Heart right ventricle (tissue), 16 donors: ENCODE data around the gene EDC3. TPM values are rescaled to one million over a fixed set of nuclear protein-coding genes. Genes with fewer than 3 reads are reported as not detected.

Experiments used
- ATAC-seq, 8 donors: fragments of 200-7000 bp; cut with Tn5 transposase; one replicate each; pipeline ENCODE4 v1.9.1; 2020; ENCODE audit warnings: mild to moderate bottlenecking in 8 of 8, moderate library complexity in 8 of 8, moderate number of reproducible peaks in 1 of 8
- DNase-seq, 2 donors: peaks; one replicate each; pipeline ENCODE4 v3.0.0-alpha.2; 2020
- H3K27ac ChIP-seq, 10 donors: fragments of 200-600 bp; sonication (generic) in 2 of 10; one replicate each; pipeline versions ENCODE4 v1.5.0 to v1.8.0; 2020 to 2022; ENCODE audit warnings: mild to moderate bottlenecking in 3 of 10
- H3K27me3 ChIP-seq, 7 donors: fragments of 200-600 bp; one replicate each; pipeline ENCODE4 v1.8.0; 2021 to 2022; ENCODE audit warnings: mild to moderate bottlenecking in 2 of 7
- H3K36me3 ChIP-seq, 9 donors: fragments of 200-600 bp; sonication (generic) in 1 of 9; one replicate each; pipeline versions ENCODE4 v1.5.0 to v1.8.0; 2020 to 2022; ENCODE audit warnings: mild to moderate bottlenecking in 2 of 9
- H3K4me1 ChIP-seq, 9 donors: fragments of 200-600 bp; sonication (generic) in 1 of 9; one replicate each; pipeline versions ENCODE4 v1.5.0 to v1.8.0; 2020 to 2022; ENCODE audit warnings: mild to moderate bottlenecking in 4 of 9
- H3K4me3 ChIP-seq, 10 donors: fragments of 200-600 bp; sonication (generic) in 2 of 10; one replicate each; pipeline versions ENCODE4 v1.5.0 to v1.8.0; 2020 to 2022; ENCODE audit warnings: mild to moderate bottlenecking in 7 of 10, moderate library complexity in 2 of 10
- H3K9me3 ChIP-seq, 11 donors: fragments of 200-600 bp in 10 of 11; sonication (generic) in 2 of 11; one replicate each; pipeline versions ENCODE4 v1.5.0 to v1.8.0; 2013 to 2022; ENCODE audit warnings: mild to moderate bottlenecking in 2 of 11, control low read depth in 1 of 11, moderate library complexity in 1 of 11
- WGBS, 2 donors: extraction: QIAGEN DNeasy Blood & Tissue Kit; methylation state at CpG; one replicate each; pipeline ENCODE4 v1.1.7; 2013; ENCODE audit warnings: inconsistent platforms in 1 of 2; 5-methylcytosine and 5-hydroxymethylcytosine counted together
- intact Hi-C, 10 donors: fragments of 100-400 bp; cut with DNase I; formaldehyde crosslinking; loops; one replicate each; pipeline versions ENCODE4 v1.11.1 to v1.14.2; 2022
- polyA plus RNA-seq, 2 donors: library from polyadenylated mRNA; stranded (reverse); fragments of 200-250 nt; gene quantifications; one replicate each; pipeline ENCODE4 v1.2.3, GENCODE V29; 2013
- total RNA-seq, 10 donors: library from RNA; stranded (reverse); fragmentation: NEBNext Ultra II Directional in 3 of 10; extraction: Animal tissue kit (Norgen Biotek cat#: 25700) in 3 of 10; gene quantifications; one replicate each; pipeline versions ENCODE4 v1.2.1 to v1.2.4, GENCODE V29; 2021 to 2023
- TF ChIP-seq, protein P1 (sequence below), 9 donors: fragments of 200-600 bp; sonication (generic) in 2 of 9; IDR thresholded peaks; one replicate each; pipeline versions ENCODE4 v1.5.0 to v1.8.0; 2021 to 2022; ENCODE audit warnings: antibody characterized with exemption in 9 of 9, mild to moderate bottlenecking in 5 of 9, moderate library complexity in 1 of 9
- donor health status: Arrhythmogenic right ventricular cardiomyopathy.
- donor health status: ischemic (EF 13 %, LVEDD 7.1; RV severe dilation, severe dysfunction).
- donor health status: healthy with polysubstance abuse.
- donor health status: DM: no; HTN: yes; CAD: no.
- donor health status: DM: no; HTN: no; CAD: no.
- donor health status: ischemic (EF 25% LVEDD 6.9; RV normal size, moderate dysfunction).
- donor health status: ischemic (EF 25% LVEDD 5.7; RV mildly dilated, moderate dysfunction).
- donor health status: healthy.
- donor health status: DM: yes; HTN: yes; CAD: no.
- donor health status: Ischemic cardiomyopathy.
- donor health status: ischemic (EF 35%, LVEDD 5.7; RV mildly dilated, moderate dysfunction).
- donor health status: nonischemic (EF 11% LVEDD 7.7; RV severe dilation, severe dysfunction).
- donor health status: DM: yes; HTN: yes; CAD: no.
- donor health status: PGD.
- donor health status: ischemic (EF 29% LVEDD 5.4; RV normal size, mild dysfunction).
- donor health status: nonischemic (EF 23%, LVEDD 6.1; RV moderate dilation, normal function).

Gene EDC3
- total and polyA plus RNA-seq, 12 donors, result 10.4 to 18.1 (median 15.5) TPM

DNA sequence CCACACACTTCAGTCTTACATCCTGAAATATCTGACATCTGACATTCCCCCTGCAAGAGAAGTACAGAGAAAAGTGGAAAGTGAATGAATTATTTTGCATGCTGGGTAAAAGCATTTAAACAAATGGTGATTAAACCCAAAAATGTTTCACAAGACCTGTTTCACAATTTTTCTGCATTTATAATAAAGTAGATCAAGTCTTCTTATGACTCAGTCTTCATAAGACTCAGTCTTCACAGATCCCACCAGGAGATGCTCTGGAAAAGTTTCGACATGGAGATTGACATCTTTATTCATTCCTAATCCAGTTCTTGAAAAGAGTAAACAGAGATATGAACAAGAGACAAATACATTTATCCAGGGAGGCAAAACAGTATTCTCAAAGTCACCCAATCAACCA is 13.2 kb upstream of the EDC3 start:
- no peak for DNase-seq
- intact Hi-C loops, result loop anchor here in 1 of 10 donors (10.0 kb wide), 1 partner anchor 1066 kb away; no protein-coding TSS in a partner anchor
- Histone ChIP-seq H3K36me3 (no peaks in the 10 kb centered on the region), H3K4me1 (peaks cover 0 to 13% (median 0%) of the 10 kb centered on the region in 9 donors), H3K9me3 (no peaks in the 10 kb centered on the region), H3K27ac (no peak overlapping the region), H3K4me3 (no peak overlapping the region), H3K27me3 (peaks cover 0 to 14% (median 0%) of the 10 kb centered on the region in 7 donors)
- ATAC-seq, result no peak
- TF ChIP-seq, protein P1, sequence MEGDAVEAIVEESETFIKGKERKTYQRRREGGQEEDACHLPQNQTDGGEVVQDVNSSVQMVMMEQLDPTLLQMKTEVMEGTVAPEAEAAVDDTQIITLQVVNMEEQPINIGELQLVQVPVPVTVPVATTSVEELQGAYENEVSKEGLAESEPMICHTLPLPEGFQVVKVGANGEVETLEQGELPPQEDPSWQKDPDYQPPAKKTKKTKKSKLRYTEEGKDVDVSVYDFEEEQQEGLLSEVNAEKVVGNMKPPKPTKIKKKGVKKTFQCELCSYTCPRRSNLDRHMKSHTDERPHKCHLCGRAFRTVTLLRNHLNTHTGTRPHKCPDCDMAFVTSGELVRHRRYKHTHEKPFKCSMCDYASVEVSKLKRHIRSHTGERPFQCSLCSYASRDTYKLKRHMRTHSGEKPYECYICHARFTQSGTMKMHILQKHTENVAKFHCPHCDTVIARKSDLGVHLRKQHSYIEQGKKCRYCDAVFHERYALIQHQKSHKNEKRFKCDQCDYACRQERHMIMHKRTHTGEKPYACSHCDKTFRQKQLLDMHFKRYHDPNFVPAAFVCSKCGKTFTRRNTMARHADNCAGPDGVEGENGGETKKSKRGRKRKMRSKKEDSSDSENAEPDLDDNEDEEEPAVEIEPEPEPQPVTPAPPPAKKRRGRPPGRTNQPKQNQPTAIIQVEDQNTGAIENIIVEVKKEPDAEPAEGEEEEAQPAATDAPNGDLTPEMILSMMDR (IDR thresholded peaks at IDR 0.05), result no peak
- WGBS, 2 donors, result 59 to 64% methylated on average over 1 of the region's 1 CpG

DNA sequence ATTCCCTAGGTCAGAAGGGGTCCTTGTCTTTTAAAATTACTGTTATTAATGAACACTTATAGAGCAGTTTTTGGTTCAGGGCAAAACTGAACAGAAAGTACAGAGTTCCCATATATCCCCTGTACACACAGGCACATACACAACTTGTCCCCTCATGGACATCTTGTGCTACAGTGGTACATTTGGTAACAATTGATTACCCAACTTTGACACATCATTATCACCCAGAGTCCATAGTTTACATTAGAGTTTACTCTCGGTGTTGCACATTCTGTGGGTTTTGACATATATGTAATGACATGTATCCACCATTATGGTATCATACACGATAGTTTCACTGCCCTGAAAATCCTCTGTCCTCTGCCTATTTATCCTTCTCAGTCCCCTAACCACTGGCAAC is 984 bp upstream of the EDC3 start:
- Histone ChIP-seq H3K36me3 (no peaks in the 10 kb centered on the region), H3K4me1 (peaks cover 0 to 32% (median 17%) of the 10 kb centered on the region in 9 donors), H3K4me3 (peak overlapping the region in 6 of 10 donors; percentile 57 to 89 (median 81)), H3K27ac (no peak overlapping the region), H3K27me3 (peaks cover 0 to under 1% (median 0%) of the 10 kb centered on the region in 7 donors), H3K9me3 (no peaks in the 10 kb centered on the region)
- TF ChIP-seq, protein P1 (IDR thresholded peaks at IDR 0.05), result no peak
- ATAC-seq (no peak), DNase-seq (no peak)
- 49 to 69% methylated on average over 2 of the region's 2 CpGs for WGBS, 2 donors
- intact Hi-C loops, result loop anchor here in 2 of 10 donors (10.0 kb wide), 2 partner anchors 52 to 68 kb away; no protein-coding TSS in a partner anchor

DNA sequence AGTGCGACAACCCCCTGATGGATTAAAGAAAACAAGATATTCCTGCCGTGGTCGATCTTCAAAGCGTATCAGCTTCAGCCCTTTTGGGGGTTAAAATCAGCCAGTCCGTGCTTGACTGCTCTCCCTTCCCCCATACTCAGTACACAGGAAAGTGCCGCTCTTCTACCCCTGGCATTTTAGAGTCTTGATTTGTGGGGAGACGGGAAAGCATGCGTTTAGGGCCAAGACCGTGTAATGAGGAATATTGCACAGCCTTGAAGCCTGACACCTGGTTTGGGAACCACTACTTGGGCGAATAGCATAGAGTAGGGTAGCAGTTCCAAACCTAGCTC is 540 bp upstream of the EDC3 start:
- H3K36me3 ChIP-seq, result no peaks in the 10 kb centered on the region
- 3% methylated on average over 10 of the region's 10 CpGs for WGBS, 2 donors
- no peaks in the 10 kb centered on the region for H3K9me3 ChIP-seq
- intact Hi-C loops, result loop anchor here in 2 of 10 donors (10.0 kb wide), 2 partner anchors 52 to 68 kb away; no protein-coding TSS in a partner anchor
- no peak for DNase-seq
- peak in 4 of 8 donors; percentile 7 to 21 (median 12) for ATAC-seq
- TF ChIP-seq, protein P1 (IDR thresholded peaks at IDR 0.05), result no peak
- peaks cover 0 to 32% (median 17%) of the 10 kb centered on the region in 9 donors for H3K4me1 ChIP-seq
- H3K27me3 ChIP-seq, result no peaks in the 10 kb centered on the region
- H3K27ac ChIP-seq, result peak overlapping the region in 9 of 10 donors; percentile 59 to 87 (median 82)
- peak overlapping the region; percentile 57 to 89 (median 80) for H3K4me3 ChIP-seq

DNA sequence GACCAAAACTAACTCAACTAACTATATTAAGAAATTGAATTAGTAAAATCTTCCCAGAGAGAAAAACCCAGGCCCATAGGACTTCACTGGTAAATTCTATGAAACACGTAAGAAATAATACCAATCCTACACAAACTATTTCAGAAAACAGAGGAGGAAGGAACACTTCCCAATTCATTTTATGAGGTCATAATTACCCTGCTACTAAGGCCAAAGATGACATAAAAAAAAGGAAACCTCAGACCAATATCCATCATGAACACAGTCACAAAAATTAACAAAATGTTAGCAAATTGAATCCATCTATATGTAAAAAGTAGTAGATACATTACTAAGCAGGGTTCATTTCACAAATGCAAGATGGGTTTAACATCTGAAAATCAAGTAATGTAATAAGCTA is 3.5 kb downstream of the EDC3 start:
- H3K4me3 ChIP-seq, result no peak overlapping the region
- WGBS, 2 donors, result 78 to 88% methylated on average over 1 of the region's 1 CpG
- TF ChIP-seq, protein P1 (IDR thresholded peaks at IDR 0.05), result no peak
- no peaks in the 10 kb centered on the region for H3K36me3 ChIP-seq
- no peaks in the 10 kb centered on the region for H3K27me3 ChIP-seq
- no peak overlapping the region for H3K27ac ChIP-seq
- ATAC-seq (no peak), DNase-seq (no peak)
- H3K9me3 ChIP-seq, result no peaks in the 10 kb centered on the region
- H3K4me1 ChIP-seq, result peaks cover 0 to 32% (median 17%) of the 10 kb centered on the region in 9 donors
- intact Hi-C loops, result loop anchor here in 2 of 10 donors (10.0 kb wide), 2 partner anchors 48 to 72 kb away; no protein-coding TSS in a partner anchor
